GM19193 (cell line): ENCODE data around the gene KIAA0825.

ENCODE experiments used
- POLR2A ChIP-seq: IDR thresholded peaks from 4 replicates; pipeline ENCODE4 v1.6.1; 2011; ENCODE audit not compliant: insufficient read depth, insufficient read length; ENCODE audit errors: extremely low read depth

The KIAA0825 gene

GRCh38 chr5:94620256-94620655, 1.9 kb upstream of the KIAA0825 start:
- no peak for TF ChIP-seq POLR2A

- no peak for TF ChIP-seq POLR2A
Observed at GRCh38 chr5:94618029-94618492, 343 bp downstream of the KIAA0825 start.

- TF ChIP-seq POLR2A: no peak
Observed at GRCh38 chr5:94615862-94616261, 2.5 kb downstream of the KIAA0825 start.

- no peak for TF ChIP-seq POLR2A
Observed at GRCh38 chr5:94614156-94614805, 4.1 kb downstream of the KIAA0825 start.

- no peak for TF ChIP-seq POLR2A
Observed at GRCh38 chr5:94613583-94613982, 4.8 kb downstream of the KIAA0825 start.

- TF ChIP-seq POLR2A: no peak
Observed at GRCh38 chr5:94595281-94595840, 23.0 kb downstream of the KIAA0825 start.

- TF ChIP-seq POLR2A: no peak
Observed at GRCh38 chr5:94577466-94578245, 40.7 kb downstream of the KIAA0825 start.

GRCh38 chr5:94575196-94575595, 43.2 kb downstream of the KIAA0825 start:
- no peak for TF ChIP-seq POLR2A

- no peak for TF ChIP-seq POLR2A
Observed at GRCh38 chr5:94571415-94571814, 47.0 kb downstream of the KIAA0825 start.

- TF ChIP-seq POLR2A: no peak
Observed at GRCh38 chr5:94564812-94565211, 53.6 kb downstream of the KIAA0825 start.

- TF ChIP-seq POLR2A: no peak
Observed at GRCh38 chr5:94562327-94562971, 56.0 kb downstream of the KIAA0825 start.

- TF ChIP-seq POLR2A: no peak
Observed at GRCh38 chr5:94558028-94558427, 60.4 kb downstream of the KIAA0825 start.

GRCh38 chr5:94551858-94552257, 66.5 kb downstream of the KIAA0825 start:
- no peak for TF ChIP-seq POLR2A

- TF ChIP-seq POLR2A: no peak
Observed at GRCh38 chr5:94545870-94546625, 72.4 kb downstream of the KIAA0825 start.
